GM23338 (cell line): ENCODE results near the gene DNTTIP2. TPM values are rescaled to one million over a fixed set of nuclear protein-coding genes. Genes with fewer than 3 reads are reported as not detected.
A peak's percentile ranks its signal among the peaks of the same experiment; 100 is the strongest.

Source experiments
- ATAC-seq: fragments of 200-7000 bp; cut with Tn5 transposase; 3 replicates; pipeline ENCODE4 v1.9.1; 2020
- DNase-seq: peaks from one replicate; pipeline ENCODE4 v3.0.0-alpha.2; 2015; ENCODE audit warnings: low spot score
- H2AFZ ChIP-seq: fragments of 200-600 bp; sonication (generic); 2 replicates; pipeline ENCODE4 v1.8.0; 2016; ENCODE audit warnings: antibody characterized with exemption, mild to moderate bottlenecking, moderate library complexity
- H3F3A ChIP-seq: fragments of 200-600 bp; sonication (generic); replicated peaks from 2 replicates; pipeline ENCODE4 v1.8.0; 2017; ENCODE audit warnings: antibody characterized with exemption, mixed run types, low read depth
- H3K27ac ChIP-seq: fragments of 200-600 bp; sonication (generic); 2 replicates; pipeline ENCODE4 v1.6.1; 2016; ENCODE audit warnings: low read depth
- H3K27me3 ChIP-seq: fragments of 200-600 bp; sonication (generic); 2 replicates; pipeline ENCODE4 v1.8.0; 2016; ENCODE audit warnings: mild to moderate bottlenecking, mixed run types, moderate library complexity; ENCODE audit not compliant: insufficient read depth
- H3K36me3 ChIP-seq: fragments of 200-600 bp; sonication (generic); 2 replicates; pipeline ENCODE4 v1.8.0; 2016; ENCODE audit warnings: mild to moderate bottlenecking; ENCODE audit not compliant: insufficient read depth
- H3K4me1 ChIP-seq: fragments of 200-600 bp; sonication (generic); 2 replicates; pipeline ENCODE4 v1.8.0; 2016; ENCODE audit warnings: mild to moderate bottlenecking, moderate library complexity; ENCODE audit not compliant: insufficient read depth
- H3K4me2 ChIP-seq: fragments of 200-600 bp; sonication (generic); 2 replicates; pipeline ENCODE4 v1.7.1; 2017; ENCODE audit warnings: mixed run types
- H3K4me3 ChIP-seq: fragments of 200-600 bp; sonication (generic); 2 replicates; pipeline ENCODE4 v1.6.1; 2016; ENCODE audit warnings: mixed run types
- H3K79me2 ChIP-seq: fragments of 200-600 bp; sonication (generic); replicated peaks from 2 replicates; pipeline ENCODE4 v1.8.0; 2017; ENCODE audit warnings: mild to moderate bottlenecking; ENCODE audit not compliant: insufficient read depth
- H3K9me2 ChIP-seq: fragments of 200-600 bp; sonication (generic); 2 replicates; pipeline ENCODE4 v1.8.0; 2017; ENCODE audit not compliant: insufficient read depth
- H4K20me1 ChIP-seq: fragments of 200-600 bp; sonication (generic); replicated peaks from 2 replicates; pipeline ENCODE4 v1.8.0; 2017; ENCODE audit warnings: mild to moderate bottlenecking; ENCODE audit not compliant: insufficient read depth
- H3K27ac Mint-ChIP-seq: 2 replicates; pipeline ENCODE4 v1.8.0; 2020; ENCODE audit warnings: inconsistent platforms, mild to moderate bottlenecking, moderate library complexity, mixed read lengths
- H3K27me3 Mint-ChIP-seq: 3 replicates; pipeline ENCODE4 v1.8.0; 2022; ENCODE audit warnings: low read depth, mild to moderate bottlenecking, moderate library complexity, mixed read lengths, inconsistent platforms; ENCODE audit not compliant: insufficient read depth, poor library complexity
- H3K36me3 Mint-ChIP-seq: 3 replicates; pipeline ENCODE4 v1.8.0; 2021; ENCODE audit warnings: low read depth, mild to moderate bottlenecking, inconsistent platforms, moderate library complexity, mixed read lengths
- H3K4me1 Mint-ChIP-seq: 3 replicates; pipeline ENCODE4 v1.8.0; 2020; ENCODE audit warnings: mild to moderate bottlenecking, inconsistent platforms, mixed read lengths
- H3K4me3 Mint-ChIP-seq: 3 replicates; pipeline ENCODE4 v1.8.0; 2021; ENCODE audit warnings: moderate library complexity, mild to moderate bottlenecking, inconsistent platforms, mixed read lengths
- H3K9me3 Mint-ChIP-seq: 3 replicates; pipeline ENCODE4 v1.8.0; 2020; ENCODE audit warnings: moderate library complexity, mild to moderate bottlenecking, inconsistent platforms, mixed read lengths
- CREB1 ChIP-seq: fragments of 250-450 bp; sonication (Bioruptor Pico); IDR thresholded peaks from 2 replicates; pipeline ENCODE4 v1.5.0; 2020; ENCODE audit warnings: low read depth, mild to moderate bottlenecking, moderate library complexity
- JUNB ChIP-seq: IDR thresholded peaks from one replicate; pipeline ENCODE4 v1.6.1; 2016; ENCODE audit warnings: antibody characterized with exemption; ENCODE audit not compliant: unreplicated experiment
- NANOG ChIP-seq: IDR thresholded peaks from 2 replicates; pipeline ENCODE4 v1.6.1; 2016; ENCODE audit warnings: antibody characterized with exemption, borderline replicate concordance
- POLR2AphosphoS5 ChIP-seq: IDR thresholded peaks from 2 replicates; pipeline ENCODE4 v1.6.1; 2016; ENCODE audit warnings: antibody characterized with exemption, low read depth
- STAT1 ChIP-seq: IDR thresholded peaks from one replicate; pipeline ENCODE4 v1.6.1; 2016; ENCODE audit warnings: antibody characterized with exemption; ENCODE audit not compliant: unreplicated experiment
- ZNF114 ChIP-seq: fragments of 250-450 bp; sonication (Bioruptor Pico); IDR thresholded peaks from 2 replicates; pipeline ENCODE4 v1.5.0; 2020; ENCODE audit warnings: mild to moderate bottlenecking, moderate library complexity
- ZNF331 ChIP-seq: fragments of 250-450 bp; sonication (Bioruptor Pico); IDR thresholded peaks from 2 replicates; pipeline ENCODE4 v1.5.0; 2020; ENCODE audit warnings: low read depth, mild to moderate bottlenecking, moderate library complexity
- polyA plus RNA-seq: library from polyadenylated mRNA; unstranded; fragments of >200 nt; fragmentation: Nextera tagmentation; extraction: Ambion mirVana; gene quantifications from 2 replicates; pipeline ENCODE4 v1.2.1, GENCODE V29; 2016
- total RNA-seq: library from RNA; depleted of rRNA; stranded (reverse); fragments of >200 nt; shearing (Covaris generic); gene quantifications from 2 replicates; pipeline ENCODE4 v1.2.3, GENCODE V29; 2014
- TF ChIP-seq, protein P1 (sequence below): IDR thresholded peaks from one replicate; pipeline ENCODE4 v1.6.1; 2018; ENCODE audit warnings: antibody characterized with exemption; ENCODE audit not compliant: unreplicated experiment
- TF ChIP-seq, protein P2 (sequence below), 2 experiments: fragments of 200-600 bp in 1 of 2; sonication (generic) in 1 of 2; conservative IDR thresholded peaks; 2 replicates each; pipeline versions ENCODE4 v1.5.1 to v1.6.1; 2016 to 2017; ENCODE audit warnings: antibody characterized with exemption in 2 of 2, low read depth in 2 of 2, mild to moderate bottlenecking in 2 of 2, moderate library complexity in 1 of 2
- TF ChIP-seq, protein P3 (sequence below): IDR thresholded peaks from 2 replicates; pipeline ENCODE4 v1.6.1; 2016; ENCODE audit warnings: antibody characterized with exemption

The DNTTIP2 gene
- total and polyA plus RNA-seq, 2 experiments from 2014 or later, result 48.1 to 91.3 TPM

DNA sequence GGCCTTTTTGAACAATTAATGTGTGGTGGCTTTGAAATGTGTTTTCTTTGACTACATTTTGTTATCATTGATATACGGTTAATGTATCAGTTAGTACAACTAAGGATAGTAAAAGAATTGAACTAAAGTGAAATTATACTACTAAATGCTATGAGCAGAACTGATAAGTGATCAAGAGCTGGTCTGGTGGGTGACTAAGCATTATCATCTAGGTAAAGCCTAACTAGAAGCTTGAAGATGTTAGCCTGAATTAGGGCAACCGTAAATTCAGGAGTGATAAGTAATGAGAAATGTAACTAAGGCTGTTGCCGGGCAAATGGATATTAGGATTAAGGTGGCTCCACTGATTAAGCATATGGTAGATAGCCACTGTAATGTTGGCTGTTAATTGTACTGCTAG lies 46.2 kb upstream of the DNTTIP2 start:
- H3K9me3 Mint-ChIP-seq, result no peaks in the 10 kb centered on the region
- no peaks in the 10 kb centered on the region for H3K79me2 ChIP-seq
- H3F3A ChIP-seq, result no peaks in the 10 kb centered on the region
- no peaks in the 10 kb centered on the region for H4K20me1 ChIP-seq
- DNase-seq, result no peak
- H3K36me3 Mint-ChIP-seq, result no peaks in the 10 kb centered on the region
- no peak overlapping the region for H3K27ac Mint-ChIP-seq
- no peak for ATAC-seq
- no peak overlapping the region for H2AFZ ChIP-seq
- no peaks in the 10 kb centered on the region for H3K27me3 Mint-ChIP-seq
- no peaks in the 10 kb centered on the region for H3K36me3 ChIP-seq
- TF ChIP-seq STAT1, result no peak
- no peak for TF ChIP-seq ZNF114 (CRISPR knock-in tag)
- TF ChIP-seq, protein P1, sequence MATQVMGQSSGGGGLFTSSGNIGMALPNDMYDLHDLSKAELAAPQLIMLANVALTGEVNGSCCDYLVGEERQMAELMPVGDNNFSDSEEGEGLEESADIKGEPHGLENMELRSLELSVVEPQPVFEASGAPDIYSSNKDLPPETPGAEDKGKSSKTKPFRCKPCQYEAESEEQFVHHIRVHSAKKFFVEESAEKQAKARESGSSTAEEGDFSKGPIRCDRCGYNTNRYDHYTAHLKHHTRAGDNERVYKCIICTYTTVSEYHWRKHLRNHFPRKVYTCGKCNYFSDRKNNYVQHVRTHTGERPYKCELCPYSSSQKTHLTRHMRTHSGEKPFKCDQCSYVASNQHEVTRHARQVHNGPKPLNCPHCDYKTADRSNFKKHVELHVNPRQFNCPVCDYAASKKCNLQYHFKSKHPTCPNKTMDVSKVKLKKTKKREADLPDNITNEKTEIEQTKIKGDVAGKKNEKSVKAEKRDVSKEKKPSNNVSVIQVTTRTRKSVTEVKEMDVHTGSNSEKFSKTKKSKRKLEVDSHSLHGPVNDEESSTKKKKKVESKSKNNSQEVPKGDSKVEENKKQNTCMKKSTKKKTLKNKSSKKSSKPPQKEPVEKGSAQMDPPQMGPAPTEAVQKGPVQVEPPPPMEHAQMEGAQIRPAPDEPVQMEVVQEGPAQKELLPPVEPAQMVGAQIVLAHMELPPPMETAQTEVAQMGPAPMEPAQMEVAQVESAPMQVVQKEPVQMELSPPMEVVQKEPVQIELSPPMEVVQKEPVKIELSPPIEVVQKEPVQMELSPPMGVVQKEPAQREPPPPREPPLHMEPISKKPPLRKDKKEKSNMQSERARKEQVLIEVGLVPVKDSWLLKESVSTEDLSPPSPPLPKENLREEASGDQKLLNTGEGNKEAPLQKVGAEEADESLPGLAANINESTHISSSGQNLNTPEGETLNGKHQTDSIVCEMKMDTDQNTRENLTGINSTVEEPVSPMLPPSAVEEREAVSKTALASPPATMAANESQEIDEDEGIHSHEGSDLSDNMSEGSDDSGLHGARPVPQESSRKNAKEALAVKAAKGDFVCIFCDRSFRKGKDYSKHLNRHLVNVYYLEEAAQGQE, result no peak
- no peak overlapping the region for H3K27ac ChIP-seq
- no peaks in the 10 kb centered on the region for H3K27me3 ChIP-seq
- H3K4me1 Mint-ChIP-seq, result peaks cover under 1% of the 10 kb centered on the region; the same call in 2 of the 3 replicates
- no peak overlapping the region for H3K4me3 ChIP-seq
- no peak overlapping the region for H3K4me3 Mint-ChIP-seq
- no peak overlapping the region for H3K4me2 ChIP-seq
- no peaks in the 10 kb centered on the region for H3K9me2 ChIP-seq
- no peaks in the 10 kb centered on the region; the same call in 1 of the 2 replicates for H3K4me1 ChIP-seq

- TF ChIP-seq CREB1 (CRISPR knock-in tag) (no peak), ZNF114 (CRISPR knock-in tag) (no peak), JUNB (no peak), NANOG (no peak), ZNF331 (CRISPR knock-in tag) (no peak), POLR2AphosphoS5 (no peak)
- TF ChIP-seq, protein P2, sequence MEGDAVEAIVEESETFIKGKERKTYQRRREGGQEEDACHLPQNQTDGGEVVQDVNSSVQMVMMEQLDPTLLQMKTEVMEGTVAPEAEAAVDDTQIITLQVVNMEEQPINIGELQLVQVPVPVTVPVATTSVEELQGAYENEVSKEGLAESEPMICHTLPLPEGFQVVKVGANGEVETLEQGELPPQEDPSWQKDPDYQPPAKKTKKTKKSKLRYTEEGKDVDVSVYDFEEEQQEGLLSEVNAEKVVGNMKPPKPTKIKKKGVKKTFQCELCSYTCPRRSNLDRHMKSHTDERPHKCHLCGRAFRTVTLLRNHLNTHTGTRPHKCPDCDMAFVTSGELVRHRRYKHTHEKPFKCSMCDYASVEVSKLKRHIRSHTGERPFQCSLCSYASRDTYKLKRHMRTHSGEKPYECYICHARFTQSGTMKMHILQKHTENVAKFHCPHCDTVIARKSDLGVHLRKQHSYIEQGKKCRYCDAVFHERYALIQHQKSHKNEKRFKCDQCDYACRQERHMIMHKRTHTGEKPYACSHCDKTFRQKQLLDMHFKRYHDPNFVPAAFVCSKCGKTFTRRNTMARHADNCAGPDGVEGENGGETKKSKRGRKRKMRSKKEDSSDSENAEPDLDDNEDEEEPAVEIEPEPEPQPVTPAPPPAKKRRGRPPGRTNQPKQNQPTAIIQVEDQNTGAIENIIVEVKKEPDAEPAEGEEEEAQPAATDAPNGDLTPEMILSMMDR (conservative IDR thresholded peaks at IDR 0.05; ENCODE audit: low read depth in 2 of 2), result no peak
- TF ChIP-seq, protein P1, result no peak
- TF ChIP-seq, protein P3, sequence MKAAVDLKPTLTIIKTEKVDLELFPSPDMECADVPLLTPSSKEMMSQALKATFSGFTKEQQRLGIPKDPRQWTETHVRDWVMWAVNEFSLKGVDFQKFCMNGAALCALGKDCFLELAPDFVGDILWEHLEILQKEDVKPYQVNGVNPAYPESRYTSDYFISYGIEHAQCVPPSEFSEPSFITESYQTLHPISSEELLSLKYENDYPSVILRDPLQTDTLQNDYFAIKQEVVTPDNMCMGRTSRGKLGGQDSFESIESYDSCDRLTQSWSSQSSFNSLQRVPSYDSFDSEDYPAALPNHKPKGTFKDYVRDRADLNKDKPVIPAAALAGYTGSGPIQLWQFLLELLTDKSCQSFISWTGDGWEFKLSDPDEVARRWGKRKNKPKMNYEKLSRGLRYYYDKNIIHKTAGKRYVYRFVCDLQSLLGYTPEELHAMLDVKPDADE, result no peak
- H3K9me2 ChIP-seq, result no peaks in the 10 kb centered on the region
- no peaks in the 10 kb centered on the region for H4K20me1 ChIP-seq
- H3K4me3 Mint-ChIP-seq, result peak overlapping the region; percentile 48; the same call in 1 of the 3 replicates
- no peak overlapping the region for H2AFZ ChIP-seq
- ATAC-seq (peak; percentile 99), DNase-seq (peak; percentile 75)
- no peaks in the 10 kb centered on the region for H3K36me3 ChIP-seq
- H3K4me3 ChIP-seq, result no peak overlapping the region
- no peak overlapping the region for H3K27ac ChIP-seq
- no peaks in the 10 kb centered on the region for H3K27me3 ChIP-seq
- no peaks in the 10 kb centered on the region for H3F3A ChIP-seq
- no peaks in the 10 kb centered on the region for H3K79me2 ChIP-seq
- H3K36me3 Mint-ChIP-seq, result peaks cover 16% of the 10 kb centered on the region
- no peaks in the 10 kb centered on the region; the same call in none of the 2 replicates for H3K4me1 ChIP-seq
- peak overlapping the region; percentile 82 for H3K27ac Mint-ChIP-seq
- no peaks in the 10 kb centered on the region for H3K27me3 Mint-ChIP-seq
- H3K9me3 Mint-ChIP-seq, result peaks cover 24% of the 10 kb centered on the region
- H3K4me2 ChIP-seq, result peak overlapping the region; percentile 3
- peaks cover 11% of the 10 kb centered on the region for H3K4me1 Mint-ChIP-seq
Measured at GRCh38 chr1:93919780-93920179, 40.8 kb upstream of the DNTTIP2 start.
